Osteocyte (in vitro differentiated cells): Measurements from ENCODE around the gene TSGA10IP. TPM values are rescaled to one million over a fixed set of nuclear protein-coding genes. Genes with fewer than 3 reads are reported as not detected.

Source experiments
- DNase-seq: peaks from one replicate; pipeline ENCODE4 v3.0.0; 2021; ENCODE audit warnings: mixed read lengths; ENCODE audit not compliant: unreplicated experiment; ENCODE audit errors: extremely low spot score
- H3K27ac Mint-ChIP-seq: one replicate; pipeline ENCODE4 v1.8.0; 2021; ENCODE audit warnings: mild to moderate bottlenecking, mixed read lengths; ENCODE audit not compliant: unreplicated experiment
- H3K27me3 Mint-ChIP-seq: one replicate; pipeline ENCODE4 v1.8.0; 2021; ENCODE audit warnings: mixed read lengths; ENCODE audit not compliant: unreplicated experiment
- H3K36me3 Mint-ChIP-seq: one replicate; pipeline ENCODE4 v1.8.0; 2021; ENCODE audit warnings: mixed read lengths; ENCODE audit not compliant: unreplicated experiment
- H3K4me1 Mint-ChIP-seq: one replicate; pipeline ENCODE4 v1.8.0; 2021; ENCODE audit warnings: mixed read lengths; ENCODE audit not compliant: unreplicated experiment
- H3K4me3 Mint-ChIP-seq: one replicate; pipeline ENCODE4 v1.8.0; 2021; ENCODE audit warnings: mild to moderate bottlenecking, moderate library complexity, mixed read lengths; ENCODE audit not compliant: unreplicated experiment
- H3K9me3 Mint-ChIP-seq: one replicate; pipeline ENCODE4 v1.8.0; 2021; ENCODE audit warnings: mixed read lengths; ENCODE audit not compliant: unreplicated experiment
- CTCF ChIP-seq: fragments of 200-600 bp; sonication (generic); IDR thresholded peaks from 2 replicates; pipeline ENCODE4 v1.5.0; 2021; ENCODE audit warnings: antibody characterized with exemption, mild to moderate bottlenecking, moderate library complexity
- total RNA-seq: library from RNA; stranded (reverse); gene quantifications from 2 replicates; pipeline ENCODE4 v1.2.1, GENCODE V29; 2021

The TSGA10IP gene
- total RNA-seq, 1 donor from 2014 or later = not detected

- peaks cover 23% of the 10 kb centered on the region for H3K36me3 Mint-ChIP-seq
- DNase-seq = no peak
- H3K27ac Mint-ChIP-seq = peak overlapping the region; percentile 65
- peak overlapping the region; percentile 88 for H3K4me3 Mint-ChIP-seq
- no peak for TF ChIP-seq CTCF
- no peaks in the 10 kb centered on the region for H3K9me3 Mint-ChIP-seq
- H3K27me3 Mint-ChIP-seq = no peaks in the 10 kb centered on the region
- H3K4me1 Mint-ChIP-seq = peaks cover 30% of the 10 kb centered on the region
Observed at GRCh38 chr11:65920372-65920802, 24.9 kb upstream of the TSGA10IP start.

GRCh38 chr11:65921033-65921555 is 24.2 kb upstream of the TSGA10IP start:
- H3K4me1 Mint-ChIP-seq = peaks cover 23% of the 10 kb centered on the region
- no peaks in the 10 kb centered on the region for H3K9me3 Mint-ChIP-seq
- no peak for DNase-seq
- peak overlapping the region; percentile 88 for H3K4me3 Mint-ChIP-seq
- TF ChIP-seq CTCF = no peak
- H3K27me3 Mint-ChIP-seq = no peaks in the 10 kb centered on the region
- H3K36me3 Mint-ChIP-seq = peaks cover 23% of the 10 kb centered on the region
- no peak overlapping the region for H3K27ac Mint-ChIP-seq

- Mint-ChIP-seq H3K27ac (no peak overlapping the region), H3K9me3 (no peaks in the 10 kb centered on the region), H3K36me3 (peaks cover 20% of the 10 kb centered on the region), H3K4me1 (peaks cover 15% of the 10 kb centered on the region), H3K4me3 (no peak overlapping the region), H3K27me3 (no peaks in the 10 kb centered on the region)
- no peak for DNase-seq
- no peak for TF ChIP-seq CTCF
Observed at GRCh38 chr11:65921876-65922275, 23.4 kb upstream of the TSGA10IP start.

GRCh38 chr11:65922565-65922964 is 22.7 kb upstream of the TSGA10IP start:
- Mint-ChIP-seq H3K9me3 (no peaks in the 10 kb centered on the region), H3K27ac (no peak overlapping the region), H3K36me3 (peaks cover 17% of the 10 kb centered on the region), H3K27me3 (no peaks in the 10 kb centered on the region), H3K4me3 (peak overlapping the region; percentile 22), H3K4me1 (peaks cover 9% of the 10 kb centered on the region)
- DNase-seq = no peak
- TF ChIP-seq CTCF = no peak

GRCh38 chr11:65925397-65925796 is 19.9 kb upstream of the TSGA10IP start:
- peaks cover 17% of the 10 kb centered on the region for H3K36me3 Mint-ChIP-seq
- H3K4me3 Mint-ChIP-seq = no peak overlapping the region
- H3K9me3 Mint-ChIP-seq = no peaks in the 10 kb centered on the region
- TF ChIP-seq CTCF = no peak
- no peak for DNase-seq
- H3K27ac Mint-ChIP-seq = no peak overlapping the region
- no peaks in the 10 kb centered on the region for H3K27me3 Mint-ChIP-seq
- H3K4me1 Mint-ChIP-seq = peaks cover 3% of the 10 kb centered on the region
